IMR-90 (cell line): ENCODE data around the gene PUDP. TPM values are rescaled to one million over a fixed set of nuclear protein-coding genes. Genes with fewer than 3 reads are reported as not detected.
"Not testable (repeated sequence)": the region's sequence is repeated elsewhere in the genome, so short reads cannot be mapped to it uniquely, and the experiment has no call there.

Source experiments
- ATAC-seq: fragments of 200-7000 bp; cut with Tn5 transposase; 2 replicates; pipeline ENCODE4 v1.9.1; 2020; ENCODE audit warnings: low read depth, mild to moderate bottlenecking, moderate library complexity
- BruUV-seq: library from RNA; stranded (reverse); fragments of 400-500 nt; replicated peaks from 2 replicates; lab custom pipeline; 2021; lab: Mats Ljungman, UMichigan
- CTCF ChIA-PET: fragments of 300-600 bp; formaldehyde crosslinking; extraction: SDS; loops from one replicate; lab custom pipeline; 2021; ENCODE audit warnings: antibody characterized with exemption; lab: Yijun Ruan, JAX
- POLR2A ChIA-PET: fragments of 300-600 bp; sonication (Branson Sonifier 250); formaldehyde crosslinking; loops from one replicate; lab custom pipeline; 2022; ENCODE audit warnings: antibody characterized with exemption; ENCODE audit not compliant: unreplicated experiment; lab: Charles Lee
- DNase-seq: peaks from one replicate; pipeline ENCODE4 v3.0.0; 2013
- H2AFZ ChIP-seq: replicated peaks from 2 replicates; pipeline ENCODE3; 2013; ENCODE audit warnings: low read length, mild to moderate bottlenecking; ENCODE audit not compliant: poor library complexity
- H2AK5ac ChIP-seq: 2 replicates; pipeline ENCODE4 v1.6.1; 2013; ENCODE audit warnings: low read depth, low read length, inconsistent platforms
- H2AK9ac ChIP-seq: replicated peaks from 2 replicates; pipeline ENCODE3; 2013; ENCODE audit warnings: mild to moderate bottlenecking, low read depth, low read length, moderate library complexity; ENCODE audit not compliant: poor library complexity
- H2BK120ac ChIP-seq: 2 replicates; pipeline ENCODE4 v1.6.1; 2013; ENCODE audit warnings: low read depth, low read length, inconsistent platforms
- H2BK15ac ChIP-seq: 3 replicates; pipeline ENCODE4 v1.6.1; 2013; ENCODE audit warnings: low read depth, low read length, inconsistent platforms
- H2BK20ac ChIP-seq: 2 replicates; pipeline ENCODE4 v1.6.1; 2013; ENCODE audit warnings: low read depth, mild to moderate bottlenecking, inconsistent platforms, low read length, moderate library complexity
- H2BK5ac ChIP-seq: 2 replicates; pipeline ENCODE4 v1.6.1; 2013; ENCODE audit warnings: mild to moderate bottlenecking, low read depth, low read length, inconsistent platforms; ENCODE audit not compliant: poor library complexity, severe bottlenecking
- H3K14ac ChIP-seq: replicated peaks from 2 replicates; pipeline ENCODE4 v1.6.1; 2013; ENCODE audit warnings: low read depth, low read length, inconsistent platforms
- H3K18ac ChIP-seq: 2 replicates; pipeline ENCODE4 v1.6.1; 2013; ENCODE audit warnings: low read depth, low read length, control low read depth
- H3K23ac ChIP-seq: 2 replicates; pipeline ENCODE4 v1.6.1; 2013; ENCODE audit warnings: low read depth, low read length, inconsistent platforms
- H3K27ac ChIP-seq: 2 replicates; pipeline ENCODE4 v1.5.1; 2013; ENCODE audit warnings: mild to moderate bottlenecking, control low read depth, low read length; ENCODE audit not compliant: insufficient read depth
- H3K27me3 ChIP-seq: 2 replicates; pipeline ENCODE4 v1.6.1; 2013; ENCODE audit warnings: low read length; ENCODE audit not compliant: control insufficient read depth, insufficient read depth
- H3K36me3 ChIP-seq: 2 replicates; pipeline ENCODE4 v1.6.1; 2013; ENCODE audit warnings: low read length, mixed read lengths; ENCODE audit not compliant: control insufficient read depth, insufficient read depth
- H3K4ac ChIP-seq: 2 replicates; pipeline ENCODE4 v1.6.1; 2013; ENCODE audit warnings: low read depth, low read length, inconsistent platforms
- H3K4me1 ChIP-seq: 2 replicates; pipeline ENCODE4 v1.6.1; 2013; ENCODE audit warnings: low read length, mixed read lengths; ENCODE audit not compliant: control insufficient read depth, insufficient read depth
- H3K4me2 ChIP-seq: 2 replicates; pipeline ENCODE4 v1.6.1; 2013; ENCODE audit warnings: low read depth, mild to moderate bottlenecking, control low read depth, low read length, moderate library complexity
- H3K4me3 ChIP-seq: 2 replicates; pipeline ENCODE4 v1.5.1; 2013; ENCODE audit warnings: low read depth, mild to moderate bottlenecking, control low read depth, low read length, moderate library complexity; ENCODE audit not compliant: insufficient read depth
- H3K56ac ChIP-seq: 2 replicates; pipeline ENCODE4 v1.6.1; 2013; ENCODE audit warnings: low read length, inconsistent platforms; ENCODE audit not compliant: insufficient read depth; ENCODE audit errors: extremely low read depth
- H3K79me1 ChIP-seq, 2 experiments: 2 replicates each; pipeline ENCODE4 v1.6.1; 2013; ENCODE audit warnings: low read length in 2 of 2, inconsistent platforms in 1 of 2, low read depth in 1 of 2
- H3K9ac ChIP-seq: 2 replicates; pipeline ENCODE4 v1.6.1; 2013; ENCODE audit warnings: low read depth, low read length, control low read depth
- H3K9me1 ChIP-seq: 2 replicates; pipeline ENCODE4 v1.6.1; 2013; ENCODE audit warnings: low read length, inconsistent platforms; ENCODE audit not compliant: insufficient read depth
- H3K9me3 ChIP-seq: 2 replicates; pipeline ENCODE4 v1.6.1; 2013; ENCODE audit warnings: low read length; ENCODE audit not compliant: control insufficient read depth, insufficient read depth
- H4K20me1 ChIP-seq: 2 replicates; pipeline ENCODE4 v1.6.1; 2013; ENCODE audit warnings: low read length, inconsistent platforms; ENCODE audit not compliant: insufficient read depth
- H4K5ac ChIP-seq: 2 replicates; pipeline ENCODE4 v1.6.1; 2013; ENCODE audit warnings: mild to moderate bottlenecking, low read depth, low read length, control low read depth
- H4K8ac ChIP-seq, 2 experiments: 2 replicates each; pipeline ENCODE4 v1.6.1; 2013; ENCODE audit warnings: low read depth in 2 of 2, low read length in 2 of 2, control low read depth in 1 of 2, inconsistent platforms in 1 of 2
- H4K91ac ChIP-seq: 2 replicates; pipeline ENCODE4 v1.6.1; 2013; ENCODE audit warnings: low read depth, low read length, inconsistent platforms; ENCODE audit not compliant: insufficient read depth
- WGBS, 2 experiments: methylation state at CpG; one replicate each; pipeline versions ENCODE4 v1.1.5 to v1.1.7; 2013; ENCODE audit warnings: missing lambda C conversion rate in 2 of 2; ENCODE audit not compliant: insufficient read length in 1 of 2; ENCODE audit errors: extremely low coverage in 2 of 2; 5-methylcytosine and 5-hydroxymethylcytosine counted together
- dilution Hi-C: fragments of 300-500 bp; cut with HindIII; formaldehyde crosslinking; loops from one replicate; pipeline ENCODE4 v1.14.3; 2018; ENCODE audit warnings: low sequenced_read_pairs; ENCODE audit not compliant: unreplicated experiment
- in situ Hi-C: fragments of 300-500 bp; cut with MboI; formaldehyde crosslinking; loops from 3 replicates; pipeline ENCODE4 v1.14.3; 2019; ENCODE audit warnings: low sequenced_read_pairs, inconsistent platforms, mixed read lengths
- intact Hi-C: fragments of 100-400 bp; cut with micrococcal nuclease; formaldehyde crosslinking; loops from 2 replicates; pipeline ENCODE4 v1.10.0; 2022
- polyA plus RNA-seq, 3 experiments: library from polyadenylated mRNA; depleted of rRNA; stranded (reverse); fragments of >200 nt; gene quantifications; 2 replicates each; pipeline ENCODE4 v1.2.3, GENCODE V29; 2012; ENCODE audit warnings: low replicate concordance in 1 of 3
- total RNA-seq: library from RNA; depleted of rRNA; stranded (reverse); fragments of >200 nt; gene quantifications from 2 replicates; pipeline ENCODE4 v1.2.3, GENCODE V29; 2012

The PUDP gene
- total and polyA plus RNA-seq, 2 of the 4 experiments (the other 2 are of a cell fraction) = 22.2 to 28.6 TPM

GRCh38 chrX:7010897-7011296 is 137.1 kb downstream of the PUDP start:
- H3K27me3 ChIP-seq, H3K9me1 ChIP-seq, in situ Hi-C loops, H3K56ac ChIP-seq, H2BK15ac ChIP-seq, H3K9ac ChIP-seq, H4K5ac ChIP-seq, H2AFZ ChIP-seq, H2AK9ac ChIP-seq, CTCF ChIA-PET, H4K91ac ChIP-seq, H2AK5ac ChIP-seq, H3K14ac ChIP-seq, ATAC-seq, H3K4me2 ChIP-seq, H3K27ac ChIP-seq, H3K23ac ChIP-seq, POLR2A ChIA-PET, H4K8ac ChIP-seq, H3K79me1 ChIP-seq, dilution Hi-C loops, H4K20me1 ChIP-seq, H3K18ac ChIP-seq, H3K4me1 ChIP-seq, BruUV-seq, intact Hi-C loops, H3K36me3 ChIP-seq, H3K4me3 ChIP-seq, H3K9me3 ChIP-seq, H3K4ac ChIP-seq, DNase-seq, H2BK5ac ChIP-seq, H2BK120ac ChIP-seq, H2BK20ac ChIP-seq: not testable (repeated sequence)
- no CpG with 5 or more reads among the region's 4 CpGs for WGBS, 2 experiments

GRCh38 chrX:7007328-7007727 is 140.6 kb downstream of the PUDP start:
- H2AK5ac ChIP-seq, H3K9me3 ChIP-seq, H3K18ac ChIP-seq, CTCF ChIA-PET, H3K79me1 ChIP-seq, H4K8ac ChIP-seq, H3K9me1 ChIP-seq, H3K9ac ChIP-seq, H3K27me3 ChIP-seq, H3K4ac ChIP-seq, H3K56ac ChIP-seq, H4K91ac ChIP-seq, H3K4me3 ChIP-seq, H3K36me3 ChIP-seq, H3K4me1 ChIP-seq, H3K23ac ChIP-seq, H3K27ac ChIP-seq, H2BK5ac ChIP-seq, POLR2A ChIA-PET, BruUV-seq, H2AFZ ChIP-seq, H2BK120ac ChIP-seq, H3K14ac ChIP-seq, in situ Hi-C loops, H2BK20ac ChIP-seq, DNase-seq, intact Hi-C loops, H2AK9ac ChIP-seq, dilution Hi-C loops, H2BK15ac ChIP-seq, H4K5ac ChIP-seq, H3K4me2 ChIP-seq, H4K20me1 ChIP-seq, ATAC-seq: not testable (repeated sequence)
